GM23248 (cell line): ENCODE data around the gene MOB3C.

ENCODE experiments used
- EZH2 ChIP-seq: fragments of 200-600 bp; sonication (generic); IDR thresholded peaks from 2 replicates; pipeline ENCODE4 v1.6.1; 2018; ENCODE audit warnings: antibody characterized with exemption, mild to moderate bottlenecking; ENCODE audit not compliant: insufficient read depth, poor library complexity, severe bottlenecking
- EZH2phosphoT487 ChIP-seq: fragments of 200-600 bp; sonication (generic); IDR thresholded peaks from 2 replicates; pipeline ENCODE4 v1.6.1; 2018; ENCODE audit warnings: antibody characterized with exemption, moderate library complexity, mild to moderate bottlenecking, low read depth; ENCODE audit not compliant: insufficient read depth

GRCh38 chr1:46639547-46639946, 22.9 kb upstream of the MOB3C start:
- no peak for TF ChIP-seq EZH2
- TF ChIP-seq EZH2phosphoT487: no peak
